HepG2 (cell line): ENCODE results near the gene NRL. TPM values are rescaled to one million over a fixed set of nuclear protein-coding genes. Genes with fewer than 3 reads are reported as not detected.

Source experiments
- CBFB ChIP-seq: sonication (generic); formaldehyde crosslinking; IDR thresholded peaks from 2 replicates; pipeline ENCODE4 v1.4.0; 2020; ENCODE audit warnings: missing genetic modification reagents
- FOXC1 ChIP-seq: sonication (generic); formaldehyde crosslinking; IDR thresholded peaks from 2 replicates; pipeline ENCODE4 v1.8.0; 2022; ENCODE audit warnings: mild to moderate bottlenecking, missing genetic modification reagents, borderline replicate concordance
- HNRNPK ChIP-seq: fragments of 200-400 bp; formaldehyde crosslinking; IDR thresholded peaks from 2 replicates; pipeline ENCODE4 v1.6.1; 2018; ENCODE audit warnings: low read length, low read depth, moderate library complexity, mild to moderate bottlenecking; ENCODE audit not compliant: poor library complexity, severe bottlenecking
- MTF2 ChIP-seq: sonication (generic); formaldehyde crosslinking; IDR thresholded peaks from 2 replicates; pipeline ENCODE4 v1.5.0; 2020; ENCODE audit warnings: missing genetic modification reagents, borderline replicate concordance
- MXI1 ChIP-seq: IDR thresholded peaks from 3 replicates; pipeline ENCODE4 v1.6.1; 2012; ENCODE audit warnings: low read depth, low read length, inconsistent platforms, borderline replicate concordance
- PAF1 ChIP-seq: IDR thresholded peaks from 2 replicates; pipeline ENCODE4 v1.6.1; 2016; ENCODE audit warnings: missing genetic modification reagents, missing compliant biosample characterization
- PCBP1 ChIP-seq: fragments of 200-400 bp; formaldehyde crosslinking; IDR thresholded peaks from 2 replicates; pipeline ENCODE4 v1.6.1; 2017; ENCODE audit warnings: mild to moderate bottlenecking, low read depth, low read length, borderline replicate concordance
- RFX3 ChIP-seq: IDR thresholded peaks from 2 replicates; pipeline ENCODE4 v1.6.1; 2016; ENCODE audit warnings: missing biosample characterization, missing genetic modification reagents
- SOX5 ChIP-seq: IDR thresholded peaks from 2 replicates; pipeline ENCODE4 v1.6.1; 2016; ENCODE audit warnings: borderline replicate concordance
- SRF ChIP-seq: IDR thresholded peaks from 2 replicates; pipeline ENCODE4 v1.6.1; 2011; ENCODE audit warnings: mild to moderate bottlenecking, low read depth, low read length, moderate library complexity
- THYN1 ChIP-seq: sonication (generic); formaldehyde crosslinking; IDR thresholded peaks from 2 replicates; pipeline ENCODE4 v1.8.1; 2023; ENCODE audit warnings: low read depth, mild to moderate bottlenecking, moderate library complexity, missing genetic modification reagents, borderline replicate concordance
- U2AF2 ChIP-seq: fragments of 200-400 bp; formaldehyde crosslinking; IDR thresholded peaks from 2 replicates; pipeline ENCODE4 v1.6.1; 2017; ENCODE audit warnings: low read depth, mild to moderate bottlenecking, low read length
- ZNF44 ChIP-seq: sonication (generic); formaldehyde crosslinking; IDR thresholded peaks from 2 replicates; pipeline ENCODE4 v1.5.1; 2020; ENCODE audit warnings: mild to moderate bottlenecking, missing genetic modification reagents
- ZNF547 ChIP-seq: sonication (generic); formaldehyde crosslinking; IDR thresholded peaks from 2 replicates; pipeline ENCODE4 v1.5.1; 2020; ENCODE audit warnings: mild to moderate bottlenecking, missing genetic modification reagents
- ZNF563 ChIP-seq: sonication (generic); formaldehyde crosslinking; IDR thresholded peaks from 2 replicates; pipeline ENCODE4 v1.8.0; 2022; ENCODE audit warnings: mild to moderate bottlenecking, moderate library complexity, missing genetic modification reagents
- ZNF572 ChIP-seq: sonication (generic); formaldehyde crosslinking; IDR thresholded peaks from 2 replicates; pipeline ENCODE4 v1.5.1; 2020; ENCODE audit warnings: mild to moderate bottlenecking, missing genetic modification reagents
- ZNF652 ChIP-seq: IDR thresholded peaks from 2 replicates; pipeline ENCODE4 v1.6.1; 2016; ENCODE audit warnings: low read depth, borderline replicate concordance
- ZNF674 ChIP-seq: sonication (generic); formaldehyde crosslinking; IDR thresholded peaks from 2 replicates; pipeline ENCODE4 v1.5.0; 2020; ENCODE audit warnings: low read depth, mild to moderate bottlenecking, missing genetic modification reagents
- polyA plus RNA-seq, 8 experiments: library from polyadenylated mRNA; depleted of rRNA in 3 of 8; stranded (reverse) in 7 of 8; unstranded in 1 of 8; fragments of >200 nt; fragmentation: Illumina TruSeq in 4 of 8; extraction: Trizol in 4 of 8; gene quantifications; 2 replicates each; pipeline versions ENCODE4 v1.2.1 to v1.2.3, GENCODE V29; 2011 to 2016; ENCODE audit warnings: low read depth in 4 of 8, missing spikeins in 1 of 8, mixed read lengths in 1 of 8; ENCODE audit not compliant: insufficient read depth in 1 of 8
- total RNA-seq, 5 experiments: library from RNA; depleted of rRNA; stranded (reverse); fragments of >200 nt; fragmentation: Illumina TruSeq; extraction: Trizol; gene quantifications; 2 replicates each; pipeline ENCODE4 v1.2.3, GENCODE V29; 2016; ENCODE audit warnings: low read depth in 1 of 5
- TF ChIP-seq, protein P1 (sequence below): fragments of 450-650 bp; IDR thresholded peaks from 2 replicates; pipeline ENCODE4 v1.6.1; 2016
- TF ChIP-seq, protein P2 (sequence below): sonication (generic); formaldehyde crosslinking; IDR thresholded peaks from 2 replicates; pipeline ENCODE4 v1.9.0; 2021; ENCODE audit warnings: missing genetic modification reagents, mild to moderate bottlenecking, borderline replicate concordance
- TF ChIP-seq, protein P3 (sequence below): sonication (generic); formaldehyde crosslinking; IDR thresholded peaks from 2 replicates; pipeline ENCODE4 v1.5.0; 2020; ENCODE audit warnings: missing genetic modification reagents
- TF ChIP-seq, protein P4 (sequence below): sonication (generic); formaldehyde crosslinking; IDR thresholded peaks from 2 replicates; pipeline ENCODE4 v1.4.0; 2020; ENCODE audit warnings: missing genetic modification reagents, mild to moderate bottlenecking, borderline replicate concordance

NRL gene
- total and polyA plus RNA-seq, 2 of the 13 experiments (the other 11 are each of a cell fraction or from before 2014, with no cell fraction given): 2.5 to 4.7 TPM

DNA sequence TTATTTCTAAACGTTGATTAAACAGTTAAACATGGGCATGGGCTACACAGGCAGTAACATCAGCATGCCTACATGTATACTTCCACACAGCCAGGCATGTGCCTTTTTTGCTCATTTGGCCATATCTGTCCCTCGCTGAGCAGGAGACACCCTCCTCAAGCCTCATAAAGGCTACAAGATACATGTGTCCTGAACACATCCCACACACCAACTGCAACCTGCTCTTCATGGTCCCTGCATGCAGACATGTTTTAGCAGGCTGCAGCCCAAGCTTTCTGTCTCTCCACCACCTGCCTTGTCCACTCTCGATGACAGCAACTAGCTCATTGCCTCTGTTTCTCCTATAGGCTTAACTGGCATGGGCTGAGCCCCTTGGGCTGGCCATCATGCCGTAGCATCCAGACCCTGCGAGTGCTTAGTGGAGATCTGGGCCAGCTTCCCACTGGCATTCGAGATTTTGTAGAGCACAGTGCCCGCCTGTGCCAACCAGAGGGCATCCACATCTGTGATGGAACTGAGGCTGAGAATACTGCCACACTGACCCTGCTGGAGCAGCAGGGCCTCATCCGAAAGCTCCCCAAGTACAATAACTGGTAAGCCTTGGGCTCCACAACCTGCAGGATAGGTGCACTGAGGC is 18.1 kb downstream of the NRL start (continued):
- TF ChIP-seq ZNF44 (CRISPR knock-in tag) (no peak), ZNF652 (CRISPR knock-in tag) (no peak), U2AF2 (no peak), MTF2 (no peak), HNRNPK (no peak), RFX3 (CRISPR knock-in tag) (no peak), ZNF563 (CRISPR knock-in tag) (no peak), ZNF547 (CRISPR knock-in tag) (no peak), SOX5 (CRISPR knock-in tag) (no peak), THYN1 (no peak), PAF1 (CRISPR knock-in tag) (peak; percentile 98), MXI1 (no peak), FOXC1 (CRISPR knock-in tag) (no peak), CBFB (CRISPR knock-in tag) (no peak), SRF (no peak), PCBP1 (no peak), ZNF674 (CRISPR knock-in tag) (no peak), ZNF572 (CRISPR knock-in tag) (no peak)
- TF ChIP-seq, protein P1, sequence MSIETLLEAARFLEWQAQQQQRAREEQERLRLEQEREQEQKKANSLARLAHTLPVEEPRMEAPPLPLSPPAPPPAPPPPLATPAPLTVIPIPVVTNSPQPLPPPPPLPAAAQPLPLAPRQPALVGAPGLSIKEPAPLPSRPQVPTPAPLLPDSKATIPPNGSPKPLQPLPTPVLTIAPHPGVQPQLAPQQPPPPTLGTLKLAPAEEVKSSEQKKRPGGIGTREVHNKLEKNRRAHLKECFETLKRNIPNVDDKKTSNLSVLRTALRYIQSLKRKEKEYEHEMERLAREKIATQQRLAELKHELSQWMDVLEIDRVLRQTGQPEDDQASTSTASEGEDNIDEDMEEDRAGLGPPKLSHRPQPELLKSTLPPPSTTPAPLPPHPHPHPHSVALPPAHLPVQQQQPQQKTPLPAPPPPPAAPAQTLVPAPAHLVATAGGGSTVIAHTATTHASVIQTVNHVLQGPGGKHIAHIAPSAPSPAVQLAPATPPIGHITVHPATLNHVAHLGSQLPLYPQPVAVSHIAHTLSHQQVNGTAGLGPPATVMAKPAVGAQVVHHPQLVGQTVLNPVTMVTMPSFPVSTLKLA: no peak
- TF ChIP-seq, protein P2, sequence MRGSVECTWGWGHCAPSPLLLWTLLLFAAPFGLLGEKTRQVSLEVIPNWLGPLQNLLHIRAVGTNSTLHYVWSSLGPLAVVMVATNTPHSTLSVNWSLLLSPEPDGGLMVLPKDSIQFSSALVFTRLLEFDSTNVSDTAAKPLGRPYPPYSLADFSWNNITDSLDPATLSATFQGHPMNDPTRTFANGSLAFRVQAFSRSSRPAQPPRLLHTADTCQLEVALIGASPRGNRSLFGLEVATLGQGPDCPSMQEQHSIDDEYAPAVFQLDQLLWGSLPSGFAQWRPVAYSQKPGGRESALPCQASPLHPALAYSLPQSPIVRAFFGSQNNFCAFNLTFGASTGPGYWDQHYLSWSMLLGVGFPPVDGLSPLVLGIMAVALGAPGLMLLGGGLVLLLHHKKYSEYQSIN (CRISPR knock-in tag): no peak
- TF ChIP-seq, protein P3, sequence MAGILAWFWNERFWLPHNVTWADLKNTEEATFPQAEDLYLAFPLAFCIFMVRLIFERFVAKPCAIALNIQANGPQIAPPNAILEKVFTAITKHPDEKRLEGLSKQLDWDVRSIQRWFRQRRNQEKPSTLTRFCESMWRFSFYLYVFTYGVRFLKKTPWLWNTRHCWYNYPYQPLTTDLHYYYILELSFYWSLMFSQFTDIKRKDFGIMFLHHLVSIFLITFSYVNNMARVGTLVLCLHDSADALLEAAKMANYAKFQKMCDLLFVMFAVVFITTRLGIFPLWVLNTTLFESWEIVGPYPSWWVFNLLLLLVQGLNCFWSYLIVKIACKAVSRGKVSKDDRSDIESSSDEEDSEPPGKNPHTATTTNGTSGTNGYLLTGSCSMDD (CRISPR knock-in tag): no peak
- TF ChIP-seq, protein P4, sequence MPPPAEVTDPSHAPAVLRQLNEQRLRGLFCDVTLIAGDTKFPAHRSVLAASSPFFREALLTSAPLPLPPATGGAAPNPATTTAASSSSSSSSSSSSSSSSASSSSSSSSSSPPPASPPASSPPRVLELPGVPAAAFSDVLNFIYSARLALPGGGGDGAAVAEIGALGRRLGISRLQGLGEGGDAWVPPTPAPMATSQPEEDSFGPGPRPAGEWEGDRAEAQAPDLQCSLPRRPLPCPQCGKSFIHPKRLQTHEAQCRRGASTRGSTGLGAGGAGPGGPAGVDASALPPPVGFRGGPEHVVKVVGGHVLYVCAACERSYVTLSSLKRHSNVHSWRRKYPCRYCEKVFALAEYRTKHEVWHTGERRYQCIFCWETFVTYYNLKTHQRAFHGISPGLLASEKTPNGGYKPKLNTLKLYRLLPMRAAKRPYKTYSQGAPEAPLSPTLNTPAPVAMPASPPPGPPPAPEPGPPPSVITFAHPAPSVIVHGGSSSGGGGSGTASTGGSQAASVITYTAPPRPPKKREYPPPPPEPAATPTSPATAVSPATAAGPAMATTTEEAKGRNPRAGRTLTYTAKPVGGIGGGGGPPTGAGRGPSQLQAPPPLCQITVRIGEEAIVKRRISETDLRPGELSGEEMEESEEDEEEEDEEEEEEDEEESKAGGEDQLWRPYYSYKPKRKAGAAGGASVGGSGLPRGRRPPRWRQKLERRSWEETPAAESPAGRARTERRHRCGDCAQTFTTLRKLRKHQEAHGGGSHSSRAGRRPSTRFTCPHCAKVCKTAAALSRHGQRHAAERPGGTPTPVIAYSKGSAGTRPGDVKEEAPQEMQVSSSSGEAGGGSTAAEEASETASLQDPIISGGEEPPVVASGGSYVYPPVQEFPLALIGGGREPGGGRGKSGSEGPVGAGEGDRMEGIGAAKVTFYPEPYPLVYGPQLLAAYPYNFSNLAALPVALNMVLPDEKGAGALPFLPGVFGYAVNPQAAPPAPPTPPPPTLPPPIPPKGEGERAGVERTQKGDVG: no peak; the same call in 1 of the 2 replicates
